ENCODE data around the gene IL17RE. TPM values are rescaled to one million over a fixed set of nuclear protein-coding genes. Genes with fewer than 3 reads are reported as not detected.

Gene IL17RE
- total and polyA plus RNA-seq, 2 of the 13 experiments (the other 11 are each of a cell fraction or from before 2014, with no cell fraction given) = 14.5 to 24.1 TPM

DNA sequence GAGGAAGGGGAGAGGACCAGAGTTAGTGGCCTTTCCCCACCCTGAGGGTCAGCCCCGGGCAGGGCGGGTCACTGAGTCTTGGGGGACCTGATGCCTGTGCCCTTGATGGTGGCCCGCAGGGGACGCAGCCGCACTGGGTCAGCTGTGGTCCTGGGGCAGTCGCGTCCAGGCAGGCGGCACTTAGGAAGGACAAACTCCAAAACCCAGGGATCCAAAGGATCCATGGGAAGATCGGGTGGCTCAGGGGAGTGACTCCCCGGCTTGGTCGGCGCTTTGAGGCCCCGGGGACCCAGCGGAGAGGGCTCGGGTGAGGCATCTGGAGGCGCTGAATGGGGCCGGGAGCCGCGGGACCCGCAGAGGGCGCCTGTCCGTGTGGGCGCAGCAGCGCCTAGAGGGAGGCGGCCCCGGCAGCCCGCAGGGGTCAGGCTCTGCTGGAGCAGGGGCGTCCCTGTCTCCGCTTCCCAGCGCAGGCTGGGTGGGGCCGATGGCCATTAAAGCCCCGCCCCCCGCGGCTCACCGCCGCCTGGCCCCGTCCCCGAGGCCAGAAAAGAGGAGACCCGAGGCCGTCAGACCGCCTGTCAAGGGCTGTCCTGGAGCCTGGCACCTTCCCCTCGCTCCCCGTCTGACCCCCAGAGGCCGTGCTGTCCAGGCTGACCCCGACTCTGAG lies 40.1 kb upstream of the IL17RE start (continued):
- TF ChIP-seq, protein P1, sequence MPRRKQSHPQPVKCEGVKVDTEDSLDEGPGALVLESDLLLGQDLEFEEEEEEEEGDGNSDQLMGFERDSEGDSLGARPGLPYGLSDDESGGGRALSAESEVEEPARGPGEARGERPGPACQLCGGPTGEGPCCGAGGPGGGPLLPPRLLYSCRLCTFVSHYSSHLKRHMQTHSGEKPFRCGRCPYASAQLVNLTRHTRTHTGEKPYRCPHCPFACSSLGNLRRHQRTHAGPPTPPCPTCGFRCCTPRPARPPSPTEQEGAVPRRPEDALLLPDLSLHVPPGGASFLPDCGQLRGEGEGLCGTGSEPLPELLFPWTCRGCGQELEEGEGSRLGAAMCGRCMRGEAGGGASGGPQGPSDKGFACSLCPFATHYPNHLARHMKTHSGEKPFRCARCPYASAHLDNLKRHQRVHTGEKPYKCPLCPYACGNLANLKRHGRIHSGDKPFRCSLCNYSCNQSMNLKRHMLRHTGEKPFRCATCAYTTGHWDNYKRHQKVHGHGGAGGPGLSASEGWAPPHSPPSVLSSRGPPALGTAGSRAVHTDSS (CRISPR knock-in tag; conservative IDR thresholded peaks at IDR 0.05) = no peak
- TF ChIP-seq HNF4A (CRISPR knock-in tag; IDR thresholded peaks at IDR 0.05) (no peak), ZHX1 (CRISPR knock-in tag; IDR thresholded peaks at IDR 0.05; ENCODE audit: low read depth) (peak; percentile 60; the same call in 1 of the 2 replicates), ZFP36L1 (CRISPR knock-in tag; IDR thresholded peaks at IDR 0.05) (no peak), ZMAT3 (CRISPR knock-in tag; conservative IDR thresholded peaks at IDR 0.05) (0 out of 2 replicates have a peak, but pooled peaks have one; percentile 40), TBP (CRISPR knock-in tag; IDR thresholded peaks at IDR 0.05) (no peak), ZKSCAN8 (CRISPR knock-in tag; IDR thresholded peaks at IDR 0.05; ENCODE audit: borderline replicate concordance) (peak; percentile 38; the same call in 1 of the 2 replicates), AHDC1 (CRISPR knock-in tag; IDR thresholded peaks at IDR 0.05; ENCODE audit: borderline replicate concordance) (no peak), ZNF263 (CRISPR knock-in tag; IDR thresholded peaks at IDR 0.05) (no peak)
- TF ChIP-seq, protein P2, sequence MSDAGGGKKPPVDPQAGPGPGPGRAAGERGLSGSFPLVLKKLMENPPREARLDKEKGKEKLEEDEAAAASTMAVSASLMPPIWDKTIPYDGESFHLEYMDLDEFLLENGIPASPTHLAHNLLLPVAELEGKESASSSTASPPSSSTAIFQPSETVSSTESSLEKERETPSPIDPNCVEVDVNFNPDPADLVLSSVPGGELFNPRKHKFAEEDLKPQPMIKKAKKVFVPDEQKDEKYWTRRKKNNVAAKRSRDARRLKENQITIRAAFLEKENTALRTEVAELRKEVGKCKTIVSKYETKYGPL (CRISPR knock-in tag; IDR thresholded peaks at IDR 0.05) = no peak
- TF ChIP-seq, protein P3, sequence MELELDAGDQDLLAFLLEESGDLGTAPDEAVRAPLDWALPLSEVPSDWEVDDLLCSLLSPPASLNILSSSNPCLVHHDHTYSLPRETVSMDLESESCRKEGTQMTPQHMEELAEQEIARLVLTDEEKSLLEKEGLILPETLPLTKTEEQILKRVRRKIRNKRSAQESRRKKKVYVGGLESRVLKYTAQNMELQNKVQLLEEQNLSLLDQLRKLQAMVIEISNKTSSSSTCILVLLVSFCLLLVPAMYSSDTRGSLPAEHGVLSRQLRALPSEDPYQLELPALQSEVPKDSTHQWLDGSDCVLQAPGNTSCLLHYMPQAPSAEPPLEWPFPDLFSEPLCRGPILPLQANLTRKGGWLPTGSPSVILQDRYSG (CRISPR knock-in tag; IDR thresholded peaks at IDR 0.05) = peak; percentile 40; the same call in 1 of the 2 replicates
- TF ChIP-seq, protein P4, sequence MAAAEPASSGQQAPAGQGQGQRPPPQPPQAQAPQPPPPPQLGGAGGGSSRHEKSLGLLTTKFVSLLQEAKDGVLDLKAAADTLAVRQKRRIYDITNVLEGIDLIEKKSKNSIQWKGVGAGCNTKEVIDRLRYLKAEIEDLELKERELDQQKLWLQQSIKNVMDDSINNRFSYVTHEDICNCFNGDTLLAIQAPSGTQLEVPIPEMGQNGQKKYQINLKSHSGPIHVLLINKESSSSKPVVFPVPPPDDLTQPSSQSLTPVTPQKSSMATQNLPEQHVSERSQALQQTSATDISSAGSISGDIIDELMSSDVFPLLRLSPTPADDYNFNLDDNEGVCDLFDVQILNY (CRISPR knock-in tag; conservative IDR thresholded peaks at IDR 0.05) = no peak

Data from HepG2 (cell line).